Fibroblast of skin of right biceps (primary cell): ENCODE data around the gene HELT.

ENCODE experiments used
- DNase-seq: peaks from one replicate; pipeline ENCODE4 v3.0.0-alpha.2; 2013

The HELT gene

GRCh38 chr4:185004562-185005218 is 13.6 kb upstream of the HELT start:
- no peak for DNase-seq

- peak; percentile 66 for DNase-seq
Observed at GRCh38 chr4:185005219-185005819, 13.0 kb upstream of the HELT start.

- DNase-seq = no peak
Observed at GRCh38 chr4:185011408-185011807, 6.9 kb upstream of the HELT start.

GRCh38 chr4:185013417-185014125 is 4.7 kb upstream of the HELT start:
- no peak for DNase-seq

- DNase-seq = no peak
Observed at GRCh38 chr4:185015108-185015507, 3.2 kb upstream of the HELT start.

- DNase-seq = no peak
Observed at GRCh38 chr4:185016101-185016940, 2.0 kb upstream of the HELT start.

GRCh38 chr4:185016946-185017758 is 1.1 kb upstream of the HELT start:
- DNase-seq = no peak

- DNase-seq = no peak
Observed at GRCh38 chr4:185018834-185019455, 655 bp downstream of the HELT start.

GRCh38 chr4:185019456-185020292 is 1.4 kb downstream of the HELT start:
- DNase-seq = no peak

GRCh38 chr4:185020293-185020808 is 2.1 kb downstream of the HELT start:
- DNase-seq = no peak

GRCh38 chr4:185020863-185021761 is 2.8 kb downstream of the HELT start:
- DNase-seq = no peak

- DNase-seq = no peak
Observed at GRCh38 chr4:185023471-185023870, 5.2 kb downstream of the HELT start.

GRCh38 chr4:185028625-185029024 is 10.3 kb downstream of the HELT start:
- DNase-seq = no peak

- DNase-seq = no peak
Observed at GRCh38 chr4:185031611-185032010, 13.3 kb downstream of the HELT start.

- no peak for DNase-seq
Observed at GRCh38 chr4:185033072-185033471, 14.8 kb downstream of the HELT start.

- DNase-seq = no peak
Observed at GRCh38 chr4:185033950-185034349, 15.7 kb downstream of the HELT start.

- no peak for DNase-seq
Observed at GRCh38 chr4:185035284-185035683, 17.0 kb downstream of the HELT start.

- DNase-seq = no peak
Observed at GRCh38 chr4:185036019-185036418, 17.7 kb downstream of the HELT start.

- DNase-seq = no peak
Observed at GRCh38 chr4:185036842-185037241, 18.6 kb downstream of the HELT start.
